GM12878 (cell line): Measurements from ENCODE around the gene SRF. TPM values are rescaled to one million over a fixed set of nuclear protein-coding genes. Genes with fewer than 3 reads are reported as not detected.

Experiments
- ATF7 ChIP-seq: fragments of 450-650 bp; IDR thresholded peaks from 2 replicates; pipeline ENCODE4 v1.6.1; 2016; ENCODE audit warnings: low read depth, mild to moderate bottlenecking
- CEBPB ChIP-seq, 2 experiments: fragments of 150-350 bp in 1 of 2; IDR thresholded peaks; 2 replicates each; pipeline ENCODE4 v1.6.1; 2012 to 2014; ENCODE audit warnings: low read depth in 2 of 2, low read length in 2 of 2, borderline replicate concordance in 1 of 2, inconsistent platforms in 1 of 2
- CHD1 ChIP-seq: IDR thresholded peaks from 2 replicates; pipeline ENCODE4 v1.6.1; 2012; ENCODE audit warnings: low read depth, low read length, improper control_type of control experiment
- CHD2 ChIP-seq: IDR thresholded peaks from 2 replicates; pipeline ENCODE4 v1.6.1; 2011; ENCODE audit warnings: low read depth, low read length, improper control_type of control experiment, borderline replicate concordance
- EZH2 ChIP-seq: IDR thresholded peaks from 2 replicates; pipeline ENCODE4 v1.6.1; 2012; ENCODE audit warnings: low read depth, mild to moderate bottlenecking, control low read depth, inconsistent platforms, low read length, borderline replicate concordance; ENCODE audit not compliant: control insufficient read depth
- HDGF ChIP-seq: fragments of 450-650 bp; IDR thresholded peaks from 2 replicates; pipeline ENCODE4 v1.6.1; 2016; ENCODE audit warnings: antibody characterized with exemption
- IRF4 ChIP-seq: IDR thresholded peaks from 2 replicates; pipeline ENCODE4 v1.6.1; 2011; ENCODE audit warnings: low read depth, low read length
- KLF5 ChIP-seq: fragments of 450-650 bp; IDR thresholded peaks from 2 replicates; pipeline ENCODE4 v1.6.1; 2014; ENCODE audit warnings: mild to moderate bottlenecking; ENCODE audit not compliant: partially characterized antibody
- MEF2B ChIP-seq: fragments of 450-650 bp; IDR thresholded peaks from 2 replicates; pipeline ENCODE4 v1.6.1; 2018; ENCODE audit warnings: mild to moderate bottlenecking, moderate library complexity; ENCODE audit not compliant: partially characterized antibody, poor library complexity, severe bottlenecking
- MYC ChIP-seq: IDR thresholded peaks from 2 replicates; pipeline ENCODE4 v1.6.1; 2011; ENCODE audit warnings: mild to moderate bottlenecking, low read length, moderate library complexity, inconsistent platforms; ENCODE audit not compliant: insufficient read depth, insufficient replicate concordance, insufficient read length, severe bottlenecking
- NFYA ChIP-seq: IDR thresholded peaks from 2 replicates; pipeline ENCODE4 v1.6.1; 2011; ENCODE audit warnings: low read depth, mild to moderate bottlenecking, low read length, improper control_type of control experiment, borderline replicate concordance
- PAX5 ChIP-seq: IDR thresholded peaks from 2 replicates; pipeline ENCODE4 v1.6.1; 2011; ENCODE audit warnings: low read depth, low read length, borderline replicate concordance
- RCOR1 ChIP-seq: conservative IDR thresholded peaks from 2 replicates; pipeline ENCODE4 v1.6.1; 2012; ENCODE audit warnings: low read depth, low read length, improper control_type of control experiment
- RFX5 ChIP-seq: IDR thresholded peaks from 2 replicates; pipeline ENCODE4 v1.6.1; 2011; ENCODE audit warnings: low read depth, low read length, improper control_type of control experiment
- SMARCA5 ChIP-seq: fragments of 450-650 bp; IDR thresholded peaks from 2 replicates; pipeline ENCODE4 v1.6.1; 2017; ENCODE audit warnings: mild to moderate bottlenecking
- SP1 ChIP-seq: IDR thresholded peaks from one replicate; pipeline ENCODE4 v1.6.1; 2011; ENCODE audit warnings: low read depth, low read length
- SRF ChIP-seq, 2 experiments: IDR thresholded peaks; 2 replicates each; pipeline ENCODE4 v1.6.1; 2011; ENCODE audit warnings: low read depth in 2 of 2, low read length in 2 of 2, mild to moderate bottlenecking in 1 of 2, moderate library complexity in 1 of 2
- STAT1 ChIP-seq: fragments of 450-650 bp; conservative IDR thresholded peaks from 2 replicates; pipeline ENCODE4 v1.6.1; 2014; ENCODE audit warnings: antibody characterized with exemption, mild to moderate bottlenecking
- TBL1XR1 ChIP-seq: IDR thresholded peaks from 2 replicates; pipeline ENCODE4 v1.6.1; 2012; ENCODE audit warnings: low read depth, low read length, improper control_type of control experiment
- YY1 ChIP-seq: IDR thresholded peaks from 2 replicates; pipeline ENCODE4 v1.6.1; 2011; ENCODE audit warnings: low read depth, mild to moderate bottlenecking, low read length
- polyA plus RNA-seq, 11 experiments: library from polyadenylated mRNA; depleted of rRNA in 4 of 11; unstranded in 6 of 11; stranded (reverse) in 5 of 11; fragments of >200 nt; fragmentation: Nextera tagmentation in 4 of 11; fragmentation: Illumina TruSeq in 1 of 11; extraction: Ambion mirVana in 4 of 11; extraction: Trizol in 1 of 11; gene quantifications; 1 replicate in 1 of 11; 2 replicates in 10 of 11; pipeline versions ENCODE4 v1.2.1 to v1.2.3, GENCODE V29; 2011 to 2016; ENCODE audit warnings: inconsistent platforms in 2 of 11, missing spikeins in 2 of 11, low read depth in 1 of 11
- total RNA-seq, 4 experiments: library from RNA; depleted of rRNA in 3 of 4; stranded (reverse); fragments of >200 nt in 3 of 4; fragmentation: Illumina TruSeq in 1 of 4; extraction: Trizol in 1 of 4; gene quantifications; 2 replicates each; pipeline versions ENCODE4 v1.2.1 to v1.2.3, GENCODE V29; 2013 to 2021
- TF ChIP-seq, protein P1 (sequence below): fragments of 450-650 bp; IDR thresholded peaks from 2 replicates; pipeline ENCODE4 v1.6.1; 2018; ENCODE audit warnings: mild to moderate bottlenecking, low read depth, moderate library complexity; ENCODE audit not compliant: partially characterized antibody
- TF ChIP-seq, protein P2 (sequence below): fragments of 450-650 bp; IDR thresholded peaks from 2 replicates; pipeline ENCODE4 v1.6.1; 2018; ENCODE audit warnings: borderline replicate concordance, mild to moderate bottlenecking; ENCODE audit not compliant: partially characterized antibody
- TF ChIP-seq, protein P3 (sequence below): IDR thresholded peaks from 2 replicates; pipeline ENCODE4 v1.6.1; 2011; ENCODE audit warnings: borderline replicate concordance, low read depth, mild to moderate bottlenecking, moderate library complexity, low read length; ENCODE audit not compliant: insufficient read depth, poor library complexity, severe bottlenecking

SRF gene
- total and polyA plus RNA-seq, 10 of the 15 experiments (the other 5 are each of a cell fraction or from before 2014, with no cell fraction given) = 2.3 to 56.3 (median 28.2) TPM

DNA sequence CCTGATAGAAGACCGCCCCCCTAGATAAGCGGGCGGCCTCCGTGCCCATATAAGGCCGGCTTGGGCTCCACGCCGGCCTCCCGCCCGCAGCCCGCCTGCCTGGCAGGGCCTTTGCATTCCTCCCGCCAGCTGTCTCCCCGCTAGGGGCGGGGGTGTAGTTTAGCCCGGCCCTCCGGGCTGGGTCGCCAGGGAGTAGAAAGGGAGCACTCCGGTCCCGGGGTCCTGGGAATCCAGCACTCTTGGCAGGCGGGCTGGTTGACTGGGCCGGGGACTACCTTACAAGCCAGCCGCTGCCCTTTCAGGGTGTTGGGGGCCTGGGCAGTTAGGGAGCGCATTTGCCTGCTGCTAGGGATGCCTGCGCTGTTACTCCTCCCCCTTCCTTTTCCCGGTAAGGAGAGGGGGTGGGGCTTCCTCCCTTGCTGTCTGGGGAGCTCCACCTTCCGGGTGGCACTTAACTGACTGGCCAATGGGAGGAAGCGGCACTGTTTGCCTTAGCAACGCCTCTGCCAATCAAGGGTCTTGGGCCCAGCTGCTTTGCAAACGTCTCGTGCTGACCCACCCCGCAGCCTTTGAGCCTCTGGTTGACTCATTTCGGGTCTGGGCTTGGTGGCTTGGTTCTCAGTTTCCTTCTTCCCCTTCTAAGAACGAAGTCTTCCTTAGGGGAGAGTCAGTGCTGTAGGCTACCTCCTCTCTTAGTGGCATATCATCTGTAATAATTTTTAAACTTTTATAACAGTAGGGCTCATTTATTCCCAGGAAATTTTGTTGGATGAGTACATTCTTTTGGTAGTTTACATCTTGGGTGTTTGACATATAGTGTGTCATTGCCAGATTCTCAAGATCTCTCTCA, 3.4 kb downstream of the SRF start (continued):
- TF ChIP-seq, protein P1, sequence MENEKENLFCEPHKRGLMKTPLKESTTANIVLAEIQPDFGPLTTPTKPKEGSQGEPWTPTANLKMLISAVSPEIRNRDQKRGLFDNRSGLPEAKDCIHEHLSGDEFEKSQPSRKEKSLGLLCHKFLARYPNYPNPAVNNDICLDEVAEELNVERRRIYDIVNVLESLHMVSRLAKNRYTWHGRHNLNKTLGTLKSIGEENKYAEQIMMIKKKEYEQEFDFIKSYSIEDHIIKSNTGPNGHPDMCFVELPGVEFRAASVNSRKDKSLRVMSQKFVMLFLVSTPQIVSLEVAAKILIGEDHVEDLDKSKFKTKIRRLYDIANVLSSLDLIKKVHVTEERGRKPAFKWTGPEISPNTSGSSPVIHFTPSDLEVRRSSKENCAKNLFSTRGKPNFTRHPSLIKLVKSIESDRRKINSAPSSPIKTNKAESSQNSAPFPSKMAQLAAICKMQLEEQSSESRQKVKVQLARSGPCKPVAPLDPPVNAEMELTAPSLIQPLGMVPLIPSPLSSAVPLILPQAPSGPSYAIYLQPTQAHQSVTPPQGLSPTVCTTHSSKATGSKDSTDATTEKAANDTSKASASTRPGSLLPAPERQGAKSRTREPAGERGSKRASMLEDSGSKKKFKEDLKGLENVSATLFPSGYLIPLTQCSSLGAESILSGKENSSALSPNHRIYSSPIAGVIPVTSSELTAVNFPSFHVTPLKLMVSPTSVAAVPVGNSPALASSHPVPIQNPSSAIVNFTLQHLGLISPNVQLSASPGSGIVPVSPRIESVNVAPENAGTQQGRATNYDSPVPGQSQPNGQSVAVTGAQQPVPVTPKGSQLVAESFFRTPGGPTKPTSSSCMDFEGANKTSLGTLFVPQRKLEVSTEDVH = peak; percentile 83
- TF ChIP-seq ATF7 (peak; percentile 53; the same call in 1 of the 2 replicates), CHD1 (no peak), RCOR1 (no peak), MYC (no peak), RFX5 (peak; percentile 86), TBL1XR1 (0 out of 2 replicates have a peak, but pooled peaks have one; percentile 29), PAX5 (peak; percentile 65; the same call in 1 of the 2 replicates), KLF5 (no peak), IRF4 (peak; percentile 92), EZH2 (no peak), YY1 (no peak), CEBPB (IDR thresholded peaks at IDR 0.05; ENCODE audit: borderline replicate concordance in 1 of 2, low read depth in 2 of 2, low read length in 2 of 2) (no peak), MEF2B (peak; percentile 60), SMARCA5 (no peak), HDGF (peak; percentile 97), STAT1 (0 out of 2 replicates have a peak, but pooled peaks have one; percentile 26), NFYA (peak; percentile 87), CHD2 (peak; percentile 93), SRF (IDR thresholded peaks at IDR 0.05; ENCODE audit: low read depth in 2 of 2, low read length in 2 of 2) (peak; percentile 94 to 98), SP1 (peak; percentile 94)
- TF ChIP-seq, protein P2, sequence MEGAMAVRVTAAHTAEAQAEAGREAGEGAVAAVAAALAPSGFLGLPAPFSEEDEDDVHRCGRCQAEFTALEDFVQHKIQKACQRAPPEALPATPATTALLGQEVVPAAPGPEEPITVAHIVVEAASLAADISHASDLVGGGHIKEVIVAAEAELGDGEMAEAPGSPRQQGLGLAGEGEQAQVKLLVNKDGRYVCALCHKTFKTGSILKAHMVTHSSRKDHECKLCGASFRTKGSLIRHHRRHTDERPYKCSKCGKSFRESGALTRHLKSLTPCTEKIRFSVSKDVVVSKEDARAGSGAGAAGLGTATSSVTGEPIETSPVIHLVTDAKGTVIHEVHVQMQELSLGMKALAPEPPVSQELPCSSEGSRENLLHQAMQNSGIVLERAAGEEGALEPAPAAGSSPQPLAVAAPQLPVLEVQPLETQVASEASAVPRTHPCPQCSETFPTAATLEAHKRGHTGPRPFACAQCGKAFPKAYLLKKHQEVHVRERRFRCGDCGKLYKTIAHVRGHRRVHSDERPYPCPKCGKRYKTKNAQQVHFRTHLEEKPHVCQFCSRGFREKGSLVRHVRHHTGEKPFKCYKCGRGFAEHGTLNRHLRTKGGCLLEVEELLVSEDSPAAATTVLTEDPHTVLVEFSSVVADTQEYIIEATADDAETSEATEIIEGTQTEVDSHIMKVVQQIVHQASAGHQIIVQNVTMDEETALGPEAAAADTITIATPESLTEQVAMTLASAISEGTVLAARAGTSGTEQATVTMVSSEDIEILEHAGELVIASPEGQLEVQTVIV = peak; percentile 83
- TF ChIP-seq, protein P3, sequence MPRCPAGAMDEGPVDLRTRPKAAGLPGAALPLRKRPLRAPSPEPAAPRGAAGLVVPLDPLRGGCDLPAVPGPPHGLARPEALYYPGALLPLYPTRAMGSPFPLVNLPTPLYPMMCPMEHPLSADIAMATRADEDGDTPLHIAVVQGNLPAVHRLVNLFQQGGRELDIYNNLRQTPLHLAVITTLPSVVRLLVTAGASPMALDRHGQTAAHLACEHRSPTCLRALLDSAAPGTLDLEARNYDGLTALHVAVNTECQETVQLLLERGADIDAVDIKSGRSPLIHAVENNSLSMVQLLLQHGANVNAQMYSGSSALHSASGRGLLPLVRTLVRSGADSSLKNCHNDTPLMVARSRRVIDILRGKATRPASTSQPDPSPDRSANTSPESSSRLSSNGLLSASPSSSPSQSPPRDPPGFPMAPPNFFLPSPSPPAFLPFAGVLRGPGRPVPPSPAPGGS = no peak
